Measurements from ENCODE around the gene TNRC18.
"Not testable (repeated sequence)": the region's sequence is repeated elsewhere in the genome, so short reads cannot be mapped to it uniquely, and the experiment has no call there.

Gene TNRC18

GRCh38 chr7:5310822-5311405 lies 112.7 kb downstream of the TNRC18 start:
- no peak for DNase-seq

DNA sequence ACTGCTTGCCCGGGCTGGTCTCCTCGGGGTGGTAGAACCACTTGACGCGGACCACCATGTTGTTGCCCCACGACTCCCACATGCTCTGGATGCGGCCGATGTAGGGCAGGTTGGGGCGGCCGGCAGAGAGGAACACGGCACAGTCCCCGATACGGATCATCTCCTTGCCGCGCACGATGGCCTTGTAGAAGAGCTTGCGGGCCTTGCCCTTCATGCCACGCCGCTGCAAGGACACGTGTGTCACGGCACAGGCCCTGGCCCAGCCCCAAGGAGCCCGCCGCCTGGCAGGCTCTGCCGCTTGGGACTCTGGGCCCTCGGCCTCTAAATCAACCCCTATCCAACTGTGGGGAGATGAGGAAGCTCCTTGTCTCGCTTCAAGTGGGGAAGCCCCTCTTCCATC lies 114.5 kb downstream of the TNRC18 start:
- DNase-seq = no peak

DNA sequence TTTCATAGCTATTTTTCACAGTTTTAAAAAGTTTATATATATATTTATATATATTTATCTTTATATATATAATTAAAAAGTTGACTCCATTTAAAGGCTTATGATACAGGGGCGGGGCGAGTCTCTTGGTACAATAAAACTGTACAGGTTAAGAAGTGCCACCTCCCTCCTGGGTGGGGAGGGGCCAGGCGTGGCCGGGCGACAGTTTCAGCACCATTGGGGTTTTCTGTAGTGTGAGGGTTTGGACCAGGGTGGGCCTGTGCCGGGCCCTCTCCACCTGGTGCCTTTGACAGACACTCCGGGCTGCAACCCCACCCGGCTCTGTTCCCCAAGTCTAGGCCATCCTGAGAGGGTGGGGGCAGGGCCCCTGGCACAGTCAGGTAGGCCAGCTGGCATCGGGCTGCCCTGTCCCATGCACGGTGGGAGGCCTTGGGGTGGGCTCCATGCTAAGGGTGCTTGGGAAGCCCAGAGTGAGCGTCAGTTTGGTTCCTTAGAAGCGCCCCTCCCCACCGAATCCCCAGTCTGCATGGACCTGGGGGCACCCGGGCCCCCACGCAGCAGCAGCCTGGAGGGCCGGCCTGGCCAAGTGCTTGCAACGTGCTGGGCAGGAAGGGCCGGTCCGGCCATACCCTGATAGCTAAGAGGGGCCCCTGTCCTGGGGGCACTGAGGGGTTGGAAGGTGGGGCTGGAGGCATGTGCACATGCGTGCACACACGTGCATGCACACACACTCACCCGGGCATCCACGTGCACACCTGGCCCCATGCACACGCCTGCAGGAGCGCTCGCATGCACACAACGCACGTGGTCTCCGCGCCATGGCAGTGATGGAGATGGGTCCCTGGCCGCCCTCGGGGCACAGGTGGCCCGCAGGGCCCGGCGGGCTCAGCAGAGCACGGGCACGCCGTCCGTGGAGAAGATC lies 116.2 kb downstream of the TNRC18 start:
- DNase-seq = not testable (repeated sequence)

DNA sequence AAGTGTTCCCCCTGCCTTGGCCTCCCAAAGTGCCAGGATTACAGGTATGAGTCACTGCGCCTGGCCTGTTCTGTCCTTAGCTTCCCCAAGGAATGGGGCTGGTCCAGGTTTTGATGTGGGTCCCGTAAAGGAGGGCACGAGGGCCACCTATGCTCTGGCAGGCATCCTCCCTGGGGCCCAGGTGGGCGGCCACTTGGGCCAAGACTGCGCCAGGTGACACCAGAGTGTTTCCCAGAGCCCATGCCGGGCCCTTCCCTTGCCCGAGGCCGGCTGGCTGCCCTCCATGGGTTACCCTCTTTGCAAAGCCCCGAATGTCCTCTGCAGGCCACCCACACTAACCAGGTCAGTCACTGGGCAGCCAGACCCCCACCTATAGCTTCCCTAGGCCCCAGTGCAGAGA lies 118.6 kb downstream of the TNRC18 start:
- not testable (repeated sequence) for DNase-seq

- DNase-seq = no peak
These were observed 119.8 kb downstream of the TNRC18 start for GRCh38 chr7:5303591-5304505.

- DNase-seq = no peak
These were observed 120.6 kb downstream of the TNRC18 start for GRCh38 chr7:5303061-5303460.

- DNase-seq = no peak
These were observed 121.1 kb downstream of the TNRC18 start for GRCh38 chr7:5302577-5302976.

- DNase-seq = no peak
These were observed 123.3 kb downstream of the TNRC18 start for GRCh38 chr7:5300366-5300765.

- peak; percentile 66 to 76 for DNase-seq
These were observed 126.9 kb downstream of the TNRC18 start for GRCh38 chr7:5296611-5297226.

DNA sequence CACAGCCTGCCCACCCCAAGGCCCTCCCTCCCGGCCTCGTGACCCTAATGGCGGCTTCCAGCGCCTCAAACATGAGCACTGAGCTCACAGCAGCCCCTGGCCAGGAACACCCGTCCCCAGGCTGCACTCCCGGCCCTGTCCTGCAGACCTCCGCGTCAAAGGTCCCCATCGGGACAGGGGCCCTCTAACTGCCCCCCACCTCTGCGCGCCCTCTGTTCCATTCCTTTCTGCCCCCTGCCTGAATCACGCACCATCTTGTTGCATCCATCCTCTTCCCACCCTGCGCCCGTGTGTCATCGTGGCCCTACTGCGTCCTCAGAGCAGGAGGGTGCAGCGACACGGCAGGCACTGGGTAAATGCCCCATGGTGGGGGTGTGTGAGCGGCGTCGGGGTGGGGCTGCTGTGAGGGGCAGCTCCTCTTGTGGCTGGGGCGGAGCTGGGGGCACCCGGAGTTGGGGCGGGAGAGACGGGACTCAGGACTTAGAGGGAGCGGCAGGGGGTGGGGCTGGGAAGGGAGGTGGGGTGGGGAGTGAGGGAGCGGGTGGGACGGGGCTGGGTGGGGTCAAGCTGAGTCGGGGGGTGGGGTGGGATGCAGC lies 127.5 kb downstream of the TNRC18 start:
- DNase-seq = peak; percentile 24 to 26

DNA sequence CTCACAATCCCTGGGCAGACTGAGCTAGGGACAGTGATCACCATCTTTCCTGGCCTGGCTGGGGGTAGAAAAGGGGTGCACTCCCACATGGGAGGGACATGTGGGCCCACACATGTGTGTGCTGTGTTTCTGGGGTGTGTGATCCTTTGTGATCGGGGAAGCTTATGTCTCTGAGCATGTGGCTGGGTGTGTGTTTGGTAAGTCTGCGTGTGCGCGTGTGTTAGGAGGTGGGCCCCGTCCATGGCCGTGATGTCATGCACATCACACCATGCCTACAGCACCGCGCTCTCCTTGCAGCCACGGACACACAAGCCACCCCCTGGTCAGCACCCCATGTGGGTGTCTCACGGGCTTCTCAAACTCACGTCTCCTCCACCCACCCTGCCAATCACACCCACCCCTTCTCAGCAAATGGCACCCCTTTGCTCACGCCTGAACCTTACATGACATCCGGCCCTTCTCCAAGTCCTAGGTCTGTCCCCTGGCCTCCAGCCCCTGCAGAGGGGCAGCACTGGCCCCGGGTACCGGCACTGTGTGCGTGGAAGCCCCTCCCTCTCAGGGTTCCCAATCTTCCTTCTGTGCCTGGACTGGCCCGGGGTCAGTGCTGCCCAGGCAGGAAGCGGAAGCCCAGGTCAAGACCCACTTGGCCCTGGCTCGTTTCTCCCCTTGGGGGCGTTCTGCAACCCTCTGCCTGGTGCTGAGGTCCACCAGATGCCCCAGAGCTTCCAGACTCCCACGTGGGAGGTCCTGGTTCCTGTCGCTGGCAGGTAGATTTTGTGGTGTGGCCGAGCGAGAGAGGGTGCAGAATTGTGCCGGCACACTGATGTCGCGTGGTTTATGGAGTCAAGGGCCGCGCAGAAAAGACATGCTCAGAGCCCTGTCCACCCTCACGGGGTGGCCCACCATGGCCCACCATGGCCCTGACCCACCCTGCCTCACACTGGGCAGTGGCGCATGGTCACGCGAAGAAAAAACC lies 128.3 kb downstream of the TNRC18 start:
- no peak for DNase-seq

DNA sequence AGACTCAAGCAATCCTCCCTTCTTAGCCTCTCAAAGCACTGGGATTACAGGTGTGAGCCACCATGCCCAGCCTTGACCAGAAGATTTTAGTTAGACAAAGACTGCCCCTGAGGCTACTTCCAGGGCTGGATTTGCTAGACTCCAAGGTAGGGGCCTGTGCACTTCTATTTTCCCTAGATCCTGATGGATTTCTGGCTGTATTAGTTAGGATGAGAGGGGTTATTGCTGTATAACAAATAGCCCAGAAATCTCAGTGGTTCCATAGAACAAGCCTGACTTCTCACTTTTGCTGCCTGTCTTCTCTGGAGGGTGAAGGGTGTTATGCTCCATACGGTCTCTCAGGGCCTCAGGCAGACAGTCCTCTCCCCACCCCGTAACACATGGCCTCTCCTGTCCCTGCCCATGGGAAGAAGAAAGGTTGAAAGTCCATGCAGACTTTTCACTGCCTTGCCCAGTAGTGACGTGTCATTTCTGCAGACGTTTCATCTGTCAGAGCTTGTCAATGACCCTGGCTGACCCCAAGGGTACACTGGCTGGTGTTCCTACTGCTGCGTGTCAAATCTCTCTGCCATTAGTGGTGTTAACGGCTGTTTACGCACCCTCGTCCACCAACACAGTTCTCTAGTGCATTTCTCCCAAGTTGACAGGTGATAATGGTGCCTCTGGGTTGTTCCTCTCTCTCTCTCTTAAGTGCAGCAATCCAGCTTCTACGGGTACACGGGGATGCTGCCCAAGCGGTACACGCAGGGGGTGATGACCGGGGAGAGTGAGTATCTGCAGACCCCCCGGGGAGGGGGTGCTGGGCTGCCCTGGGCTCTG lies 129.3 kb downstream of the TNRC18 start:
- DNase-seq = no peak

- not testable (repeated sequence) for DNase-seq
These were observed 131.8 kb downstream of the TNRC18 start for GRCh38 chr7:5291711-5292335.

GRCh38 chr7:5291301-5291700 lies 132.3 kb downstream of the TNRC18 start:
- DNase-seq = no peak

DNA sequence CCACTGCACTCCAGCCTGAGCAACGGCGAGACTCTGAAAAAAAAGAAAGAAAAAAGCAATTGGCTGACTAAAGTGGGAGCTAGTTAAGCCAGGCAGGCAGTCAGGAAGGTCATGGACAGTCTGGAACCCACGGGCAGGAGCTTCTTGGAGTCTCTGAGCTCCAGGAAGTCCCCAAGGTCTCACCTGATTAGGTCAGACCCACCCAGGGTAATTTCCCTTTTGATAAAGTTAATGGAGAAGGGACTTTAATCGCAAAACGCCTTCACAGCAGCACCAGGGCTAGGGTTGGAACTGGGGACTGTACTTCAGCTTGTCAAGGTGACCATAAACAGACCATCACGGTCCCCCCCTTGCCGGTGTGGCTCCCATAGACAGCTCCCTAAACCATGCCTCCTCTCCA lies 134.3 kb downstream of the TNRC18 start:
- no peak for DNase-seq

GRCh38 chr7:5288560-5288959 lies 135.1 kb downstream of the TNRC18 start:
- not testable (repeated sequence) for DNase-seq

DNA sequence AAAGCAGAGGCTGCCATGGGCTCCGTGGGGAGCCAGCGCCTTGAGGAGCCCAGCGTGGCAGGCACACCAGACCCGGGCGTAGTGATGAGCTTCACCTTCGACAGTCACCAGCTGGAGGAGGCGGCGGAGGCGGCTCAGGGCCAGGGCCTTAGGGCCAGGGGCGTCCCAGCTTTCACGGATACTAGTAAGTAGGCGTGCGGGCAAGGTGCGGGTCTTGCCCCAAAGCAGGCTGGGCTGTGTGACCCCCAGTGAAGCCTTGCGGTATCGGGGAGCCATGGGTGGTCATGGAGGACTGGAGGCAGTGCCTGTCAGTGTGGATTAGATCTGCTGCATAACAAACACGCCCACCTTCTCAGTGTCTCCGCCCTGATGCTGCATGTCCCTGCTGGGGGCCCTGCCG lies 135.8 kb downstream of the TNRC18 start:
- DNase-seq = no peak

DNA sequence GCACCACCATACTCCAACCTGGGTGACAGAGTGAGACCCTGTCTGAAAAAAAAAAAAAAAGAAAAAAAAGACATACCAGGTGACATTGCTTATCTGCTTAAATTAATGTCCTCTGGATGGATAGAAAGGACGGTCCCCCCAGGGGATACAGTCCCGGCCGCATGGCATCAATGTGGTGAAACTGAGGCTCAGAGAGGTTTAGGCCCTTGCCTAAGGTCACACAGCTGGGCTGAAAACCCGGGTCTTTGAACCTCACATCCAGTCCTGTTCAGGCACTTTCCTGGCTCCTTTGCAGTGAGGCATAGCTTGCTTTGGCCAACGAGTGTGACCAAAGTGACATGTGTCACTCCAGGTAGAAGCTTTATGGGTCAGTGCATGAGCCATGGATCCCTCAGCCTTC lies 136.3 kb downstream of the TNRC18 start:
- DNase-seq = not testable (repeated sequence)

DNA sequence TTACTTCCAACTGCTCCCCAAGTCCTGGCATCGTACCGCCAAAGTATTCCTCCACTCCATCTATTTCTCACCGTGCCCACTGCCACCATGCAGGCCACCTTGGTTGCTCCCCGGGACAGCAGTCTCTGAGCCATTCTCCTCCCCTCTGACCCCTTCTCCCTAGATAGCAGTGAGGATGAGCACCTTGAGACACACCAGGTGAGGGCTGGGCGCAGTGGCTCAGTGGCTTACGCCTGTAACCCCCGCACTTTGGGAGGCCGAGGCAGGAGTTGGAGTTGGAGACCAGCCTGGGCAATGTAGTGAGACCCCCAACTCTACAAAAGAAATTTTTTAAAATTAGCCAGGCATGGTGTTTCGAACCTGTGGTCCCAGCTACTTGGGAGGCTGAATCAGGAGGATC lies 136.7 kb downstream of the TNRC18 start:
- DNase-seq = no peak

All from activated T-cell treated with anti-CD3 and anti-CD28 coated beads, Interleukin-2, amount 50 U/mL, for 48 hours (primary cell).